ENCODE measurements around the gene ZFP91.

ZFP91 gene

DNA sequence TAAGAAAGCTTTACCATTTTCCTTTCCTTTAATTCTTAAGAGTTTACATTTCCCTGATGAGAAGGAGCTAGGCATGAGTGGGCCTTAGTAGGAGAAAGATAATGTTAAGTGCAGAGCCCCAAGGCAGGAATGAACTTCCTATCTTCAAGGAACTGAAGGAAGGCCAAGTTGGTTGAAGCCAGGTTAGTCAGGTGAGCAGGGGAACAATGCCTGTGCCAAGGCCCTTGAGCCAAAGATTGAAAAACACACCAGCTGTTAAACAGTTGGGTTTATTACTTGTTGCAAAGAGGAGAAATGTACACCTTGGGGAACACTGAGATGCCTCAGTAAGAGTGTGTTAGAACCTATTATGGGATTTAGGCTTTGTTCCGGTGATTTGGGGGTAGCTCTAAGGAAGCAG is 53.6 kb downstream of the ZFP91 start:
- no peak for DNase-seq

DNA sequence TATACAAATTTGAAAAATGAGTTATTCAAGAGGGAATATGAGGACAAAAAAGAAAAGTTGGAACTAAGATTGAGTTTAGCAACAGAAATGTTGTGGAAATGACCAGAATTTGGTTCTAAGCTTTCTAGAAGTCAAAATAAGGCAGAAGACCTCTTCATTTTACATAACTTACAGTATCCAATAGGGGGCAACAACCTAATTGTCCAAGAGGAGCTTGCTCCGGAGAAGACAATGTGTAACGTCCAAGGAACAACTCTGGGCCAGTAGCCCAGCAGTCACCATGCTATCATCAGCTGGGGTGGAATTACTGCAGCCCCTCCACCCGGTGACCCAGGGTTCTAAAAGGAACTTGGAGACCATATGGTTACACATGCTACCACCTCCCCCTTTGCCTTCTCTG is 57.7 kb downstream of the ZFP91 start:
- DNase-seq, result no peak

DNA sequence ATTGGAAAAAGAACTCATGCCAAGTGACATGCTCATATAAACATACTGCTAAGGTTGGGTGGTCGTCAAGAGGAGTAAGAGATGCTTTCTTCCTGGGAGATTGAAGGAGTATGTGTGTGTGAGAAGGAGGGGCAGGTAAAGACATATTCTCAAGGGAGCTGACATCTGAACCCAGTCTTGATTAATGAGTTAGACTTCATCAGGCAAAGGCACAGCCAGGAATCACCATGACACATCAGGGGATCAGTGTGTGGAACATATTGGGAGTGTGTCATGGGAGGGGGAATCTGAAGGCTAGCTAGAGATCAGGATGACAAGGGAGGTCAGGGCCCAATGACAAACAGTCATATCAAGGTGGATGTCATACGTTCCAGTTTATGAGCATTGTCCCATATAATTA is 58.5 kb downstream of the ZFP91 start:
- peak; percentile 31 for DNase-seq

DNA sequence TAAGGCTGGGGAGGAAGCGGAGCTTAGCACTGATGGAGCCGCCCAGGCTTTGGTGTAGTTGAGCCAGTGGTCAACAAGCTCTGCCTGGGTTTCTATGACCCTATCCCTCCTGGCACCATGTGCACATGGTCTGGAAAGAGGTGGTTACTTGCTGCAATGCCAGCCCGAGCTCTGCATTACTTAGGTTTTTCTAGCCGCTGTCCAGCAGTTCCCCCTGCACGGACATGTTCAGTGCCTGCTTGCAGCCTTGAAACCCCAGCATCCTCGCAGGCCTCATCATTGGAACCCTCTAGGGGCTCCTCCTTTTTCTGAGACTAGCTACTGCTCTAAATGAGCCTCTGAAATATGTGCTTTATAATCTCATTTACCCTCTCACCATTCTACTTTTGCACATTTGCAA is 60.2 kb downstream of the ZFP91 start:
- no peak for DNase-seq

DNA sequence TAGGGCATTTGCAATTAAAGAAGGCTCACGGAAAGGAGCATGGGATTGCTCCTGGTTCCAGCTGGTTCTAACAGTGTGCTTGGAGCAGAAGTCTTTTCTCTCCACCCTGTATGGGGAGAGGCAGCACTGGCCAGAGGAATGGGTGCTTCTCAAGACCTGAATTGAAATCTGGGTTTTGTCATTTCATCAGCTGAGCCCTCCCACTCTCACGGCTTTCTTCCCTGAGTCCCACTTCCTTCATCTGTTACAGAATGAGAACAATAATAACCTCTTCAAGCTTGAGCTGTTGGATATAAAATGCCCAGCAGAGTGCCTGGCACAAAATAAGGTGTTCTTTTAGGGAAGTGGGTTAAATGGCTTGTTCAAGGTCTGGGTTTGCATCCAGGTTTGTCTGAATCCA is 60.8 kb downstream of the ZFP91 start:
- DNase-seq, result no peak

DNA sequence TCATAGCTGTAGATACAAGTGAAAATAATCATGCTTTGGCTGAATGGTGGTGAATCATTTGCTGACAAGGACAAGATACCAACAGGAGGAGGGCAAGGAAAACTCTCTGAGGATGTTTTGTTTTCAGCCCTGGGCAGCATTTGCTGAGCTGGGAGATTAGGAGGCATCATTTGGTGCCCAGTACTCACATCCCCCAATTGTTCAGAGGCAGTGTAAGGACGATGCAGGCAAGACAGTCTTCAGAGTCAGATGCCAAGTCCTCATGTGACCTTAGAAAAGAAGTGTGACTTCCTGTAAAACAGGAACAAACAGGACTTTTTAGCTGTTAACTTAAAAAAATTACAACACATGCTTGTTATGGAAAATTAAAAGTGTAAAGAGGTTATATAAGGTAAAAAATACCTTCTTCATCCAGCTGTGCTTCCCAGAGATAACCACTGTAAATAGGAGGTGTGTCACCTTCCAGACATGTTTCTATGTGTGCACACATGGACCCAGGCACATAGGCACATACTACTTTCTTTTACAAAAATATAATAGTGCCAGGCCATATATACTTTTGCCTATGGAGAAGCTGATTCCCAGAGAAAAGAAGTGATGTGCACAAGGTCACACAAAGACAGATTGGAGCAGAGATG is 61.6 kb downstream of the ZFP91 start:
- peak; percentile 30 for DNase-seq

DNA sequence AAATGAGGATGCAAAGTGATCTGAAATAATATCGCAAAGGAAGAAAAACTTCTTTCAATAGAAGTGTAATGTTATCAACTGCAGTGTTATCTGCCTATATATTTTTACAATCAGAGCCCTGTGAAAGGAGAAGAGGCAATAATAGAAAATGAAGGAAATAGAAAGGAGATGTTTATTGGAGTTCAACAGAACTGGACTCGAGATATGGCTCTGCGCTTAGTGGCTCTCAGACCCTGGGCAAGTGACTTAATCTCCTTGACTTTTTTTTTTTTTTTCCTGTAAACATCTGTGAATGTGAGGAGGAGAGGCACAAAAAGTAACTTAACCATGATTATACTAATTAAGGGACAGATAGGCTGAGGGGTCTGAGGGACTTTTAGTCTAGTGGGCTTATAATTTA is 62.5 kb downstream of the ZFP91 start:
- no peak for DNase-seq

DNA sequence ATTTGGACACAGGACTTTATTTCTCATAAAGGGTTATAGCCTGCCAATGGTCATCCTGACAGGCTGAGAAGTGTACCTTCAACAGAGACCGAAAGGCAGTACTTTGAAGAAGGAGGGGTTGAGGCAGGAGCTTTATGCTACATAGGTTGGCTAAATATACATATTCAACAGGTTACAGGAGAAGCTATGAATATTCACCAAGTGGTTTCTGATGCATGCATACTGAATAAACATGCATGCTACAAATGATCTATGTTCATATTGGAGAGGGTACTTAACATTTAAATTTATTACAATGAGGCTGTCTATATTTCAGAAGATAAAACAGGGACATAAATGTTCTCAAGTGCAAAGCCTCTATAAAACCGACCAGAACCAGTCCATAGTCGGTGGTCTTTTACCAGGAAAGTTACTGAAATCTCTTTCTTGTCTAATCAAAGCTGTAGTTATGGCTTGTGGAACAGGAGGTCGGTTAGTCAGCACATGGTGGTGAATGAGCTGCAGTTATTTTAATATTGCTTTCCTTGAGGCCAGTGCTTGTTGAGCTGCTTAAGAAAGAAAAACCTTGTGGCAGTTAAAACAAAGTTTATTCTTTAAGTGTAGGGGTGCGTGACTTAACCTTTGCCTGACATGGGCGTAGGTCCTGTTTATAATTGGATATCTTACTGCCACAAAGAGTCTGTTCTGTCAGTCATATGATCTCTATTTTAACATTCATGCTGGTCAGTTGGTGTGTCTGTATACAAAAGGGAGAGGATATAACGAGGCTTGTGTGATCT is 63.1 kb downstream of the ZFP91 start:
- DNase-seq, result peak; percentile 2

DNA sequence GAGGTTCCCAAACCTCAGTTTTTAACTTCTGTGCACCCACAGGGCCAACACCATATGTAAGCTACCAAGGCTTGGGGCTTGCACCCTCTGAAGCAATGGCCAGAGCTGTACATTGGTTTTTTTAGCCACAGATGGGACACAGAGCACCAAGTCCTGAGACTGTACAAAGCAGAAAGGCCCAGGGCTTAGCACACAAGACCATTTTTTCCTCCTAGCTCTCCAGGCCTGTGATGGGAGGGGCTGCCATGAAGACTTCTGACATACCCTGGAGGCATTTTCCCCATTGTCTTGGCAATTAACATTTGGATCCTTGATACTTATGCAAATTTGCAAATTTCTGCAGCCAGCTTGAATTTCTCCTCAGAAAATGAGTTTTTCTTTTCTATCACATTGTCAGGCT is 67.0 kb downstream of the ZFP91 start:
- no peak for DNase-seq

DNA sequence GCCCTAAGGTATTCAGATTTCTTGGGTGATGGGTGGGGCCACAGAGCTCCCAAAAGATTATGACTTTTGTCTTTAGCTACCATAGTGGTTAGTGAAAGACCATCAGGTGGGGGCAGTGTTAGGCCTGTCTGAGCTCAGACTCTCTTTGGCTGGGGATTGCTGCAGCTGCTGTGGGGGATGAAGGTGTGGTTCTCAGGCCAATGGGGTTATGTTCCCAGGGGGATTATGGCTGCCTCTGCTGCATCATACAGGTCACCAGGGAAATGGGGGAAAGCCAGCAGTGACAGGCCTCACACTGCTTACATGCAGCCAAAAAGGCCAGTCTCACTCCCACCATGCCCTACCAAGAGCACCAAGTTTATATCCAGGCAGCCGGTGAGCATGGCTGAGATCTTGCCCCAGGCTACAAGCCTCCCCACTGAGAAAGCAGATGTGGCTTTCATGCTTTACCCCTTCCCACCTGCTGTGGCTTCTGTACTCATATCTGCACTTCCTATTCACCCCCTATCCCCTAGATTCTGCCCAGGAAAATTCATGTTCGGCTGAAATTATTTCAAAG is 68.4 kb downstream of the ZFP91 start:
- no peak for DNase-seq

DNA sequence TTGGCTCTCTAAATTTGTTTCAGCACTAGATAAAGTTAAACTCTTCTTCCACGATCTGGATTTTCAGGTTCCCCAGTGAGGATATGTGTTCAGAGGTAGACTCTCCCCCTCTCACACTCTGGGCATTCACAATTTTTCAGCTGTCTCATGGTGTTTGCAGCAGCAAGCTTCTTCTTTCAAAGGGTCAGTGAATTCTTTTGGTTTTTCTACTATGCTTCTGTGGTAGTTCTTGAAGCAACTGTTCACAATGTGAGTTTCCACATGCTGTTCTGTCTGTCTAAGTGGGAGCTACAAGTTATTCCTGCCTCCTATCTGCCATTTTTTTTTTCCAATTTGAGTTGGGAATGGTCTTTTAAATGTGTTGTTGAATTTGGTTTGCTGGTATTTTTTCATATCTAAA is 69.0 kb downstream of the ZFP91 start:
- no peak for DNase-seq

DNA sequence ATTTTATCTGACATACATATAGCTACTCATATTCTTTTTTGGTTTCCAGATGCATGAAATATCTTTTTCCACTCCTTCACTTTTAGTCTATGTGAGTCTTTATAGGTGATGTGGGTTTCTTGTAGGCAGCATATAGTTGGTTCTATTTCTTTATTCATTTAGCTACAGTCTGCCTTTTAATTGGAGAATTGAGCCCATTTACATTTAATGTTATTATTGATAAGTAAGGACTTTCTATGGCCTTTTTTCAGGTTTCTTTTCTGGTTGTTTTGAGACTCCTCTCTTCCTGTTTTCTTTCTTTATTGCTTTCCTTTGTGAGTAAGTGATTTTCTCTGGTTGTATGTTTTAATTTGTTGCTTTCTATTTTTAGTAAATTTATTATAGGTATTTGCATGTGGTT is 70.8 kb downstream of the ZFP91 start:
- no peak for DNase-seq

DNA sequence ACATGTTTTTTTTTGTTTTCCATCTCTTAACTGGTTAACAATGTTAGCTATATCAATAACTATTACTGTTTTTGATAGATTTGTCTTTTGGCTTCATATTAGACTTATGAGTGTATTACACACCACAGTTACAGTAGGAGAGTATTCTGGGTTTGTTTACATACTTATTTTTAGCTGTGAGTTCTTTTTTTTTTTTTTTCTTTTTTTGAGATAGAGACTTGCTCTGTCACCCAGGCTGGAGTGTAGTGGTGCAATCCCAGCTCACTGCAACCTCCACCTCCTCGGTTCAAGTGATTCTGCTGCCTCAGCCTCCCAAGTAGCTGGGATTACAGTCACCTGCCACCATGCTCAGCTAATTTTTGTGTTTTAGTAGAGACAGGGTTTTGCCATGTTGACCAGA is 71.6 kb downstream of the ZFP91 start:
- no peak for DNase-seq

DNA sequence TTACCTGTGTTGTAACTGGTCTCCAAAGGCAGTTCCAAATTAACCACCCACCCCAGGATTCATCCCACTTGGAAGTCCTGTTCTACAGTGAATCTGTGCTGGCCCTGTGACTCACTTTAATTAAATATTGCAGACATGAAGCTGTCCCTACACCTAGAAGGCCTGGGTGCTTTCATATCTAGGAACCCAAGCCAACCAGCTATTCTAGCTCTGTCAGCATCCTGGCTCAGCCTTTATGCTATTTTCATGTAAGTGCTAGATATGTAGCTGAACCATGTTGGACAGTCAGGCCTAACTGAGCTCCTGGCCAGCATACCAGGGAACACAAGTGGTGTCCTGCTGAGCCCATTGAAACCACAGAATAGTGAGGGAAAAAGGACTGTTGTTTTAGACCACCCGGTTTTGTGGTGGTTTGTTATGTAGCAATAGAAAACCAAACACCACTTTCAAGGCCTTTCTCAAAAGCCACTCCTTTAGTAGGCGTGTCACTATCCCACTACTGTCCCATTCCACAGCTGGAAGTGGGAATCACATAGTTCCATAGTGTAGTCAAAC is 73.9 kb downstream of the ZFP91 start:
- no peak for DNase-seq

DNA sequence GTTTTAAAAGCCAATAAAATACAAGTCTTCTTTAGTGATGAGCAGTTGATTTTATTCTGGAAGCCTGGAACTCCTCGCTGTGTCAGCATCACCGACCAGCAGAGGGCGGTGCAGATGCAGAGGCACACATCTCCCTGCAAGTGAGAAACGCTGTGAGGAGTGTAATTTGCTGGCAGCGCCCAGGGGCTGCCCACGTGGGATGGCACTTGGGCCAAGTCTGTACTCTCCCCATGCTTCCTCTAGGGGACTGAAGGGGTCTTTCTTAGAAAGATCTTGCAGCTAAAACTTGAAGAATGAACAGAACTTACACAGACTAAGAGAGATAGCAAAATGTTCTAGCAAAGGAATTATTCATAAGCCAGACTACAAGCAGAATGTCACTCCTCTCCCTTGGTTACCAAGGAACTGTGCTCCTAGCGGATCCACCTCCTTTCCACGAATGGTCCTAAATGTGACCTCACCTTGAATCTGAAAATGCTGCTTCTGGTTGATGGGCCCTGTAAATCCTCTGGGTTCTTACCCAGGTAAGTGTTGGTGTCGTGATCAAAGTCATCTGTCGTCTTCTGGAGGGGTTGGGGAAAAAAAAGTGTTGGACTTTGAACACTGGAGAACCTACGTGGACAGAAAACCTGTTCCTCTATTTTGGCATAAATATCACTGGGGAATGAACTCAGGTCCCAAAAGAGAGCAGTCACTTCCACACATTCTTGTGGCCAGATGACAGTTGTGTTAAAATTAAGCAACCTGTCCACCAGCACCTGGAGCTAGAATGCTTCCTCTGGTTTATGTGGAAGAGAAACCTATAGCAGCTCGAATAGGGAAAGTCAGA is 75.4 kb downstream of the ZFP91 start:
- DNase-seq, result peak; percentile 82

DNA sequence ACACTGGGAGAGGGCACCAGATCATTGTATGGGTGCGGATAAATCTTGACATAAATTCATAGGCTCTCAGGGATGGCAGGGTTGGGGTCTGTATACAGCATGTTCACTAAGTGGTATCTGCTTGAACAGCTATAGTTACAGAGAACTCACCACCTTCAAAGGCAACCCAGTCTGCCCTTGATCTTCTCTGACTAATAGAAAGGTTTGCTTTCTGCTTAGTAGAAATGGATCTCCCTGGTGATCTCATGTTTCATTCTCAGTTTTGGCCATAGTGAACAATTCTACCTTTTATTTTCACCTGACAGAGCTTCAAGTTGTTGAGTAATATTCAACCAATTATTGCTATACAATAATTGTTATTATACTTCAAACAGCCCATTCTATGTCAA is 76.0 kb downstream of the ZFP91 start:
- no peak for DNase-seq

DNA sequence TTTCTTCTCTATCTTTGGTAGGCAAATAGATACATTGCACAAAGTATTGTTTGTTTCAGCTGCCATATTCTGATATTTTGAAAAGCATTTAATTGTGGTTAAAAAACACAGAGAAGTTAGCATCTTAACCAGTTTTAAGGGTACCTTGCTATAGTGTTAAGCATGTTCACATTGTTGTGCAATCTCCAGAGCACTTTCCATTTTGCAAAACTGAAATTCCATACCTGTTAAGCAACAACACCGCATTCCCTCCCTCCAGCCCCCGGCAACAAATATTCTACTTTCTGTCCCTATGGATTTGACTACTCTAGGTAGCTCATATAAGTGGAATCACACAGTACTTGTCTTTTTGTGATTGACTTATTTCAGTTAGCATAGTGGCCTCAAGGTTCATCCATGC is 77.5 kb downstream of the ZFP91 start:
- no peak for DNase-seq

DNA sequence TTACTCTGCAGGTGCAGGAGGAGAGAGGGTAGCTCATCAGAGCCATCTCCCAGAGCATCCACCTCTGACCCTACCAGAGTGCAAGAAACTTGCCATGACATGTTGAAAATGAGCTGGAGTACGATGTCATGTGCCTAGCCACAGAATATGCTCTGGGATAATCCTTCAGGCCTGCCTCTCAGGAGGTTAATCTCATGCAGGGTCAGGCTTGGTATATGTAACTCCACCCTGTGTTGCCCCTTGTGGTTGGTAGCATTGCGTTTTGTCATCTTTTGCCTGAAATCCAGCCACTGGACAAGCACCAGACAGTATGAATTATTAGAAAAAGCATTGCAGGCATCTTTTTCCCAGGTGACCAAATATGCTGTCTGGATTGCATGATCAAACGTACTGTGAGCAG is 79.8 kb downstream of the ZFP91 start:
- DNase-seq, result no peak

DNA sequence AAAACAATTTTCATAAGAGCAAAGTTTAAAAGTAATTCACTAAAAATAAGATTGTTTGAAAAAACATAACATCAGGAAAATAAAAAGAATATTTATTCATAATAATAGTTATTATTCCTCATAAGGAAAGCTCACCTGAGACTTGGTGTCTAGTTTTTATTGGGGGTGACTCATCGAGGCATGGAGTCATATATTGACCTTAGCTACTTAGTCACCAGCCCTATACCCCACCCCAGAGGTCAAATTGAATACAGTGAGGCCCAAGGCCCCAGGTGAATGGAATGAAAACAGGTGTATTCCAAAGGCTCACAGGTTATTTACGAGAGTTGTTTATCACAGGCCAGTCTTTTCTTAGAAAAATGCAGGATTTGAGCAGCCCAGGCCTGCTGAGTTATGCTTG is 80.5 kb downstream of the ZFP91 start:
- no peak for DNase-seq

DNA sequence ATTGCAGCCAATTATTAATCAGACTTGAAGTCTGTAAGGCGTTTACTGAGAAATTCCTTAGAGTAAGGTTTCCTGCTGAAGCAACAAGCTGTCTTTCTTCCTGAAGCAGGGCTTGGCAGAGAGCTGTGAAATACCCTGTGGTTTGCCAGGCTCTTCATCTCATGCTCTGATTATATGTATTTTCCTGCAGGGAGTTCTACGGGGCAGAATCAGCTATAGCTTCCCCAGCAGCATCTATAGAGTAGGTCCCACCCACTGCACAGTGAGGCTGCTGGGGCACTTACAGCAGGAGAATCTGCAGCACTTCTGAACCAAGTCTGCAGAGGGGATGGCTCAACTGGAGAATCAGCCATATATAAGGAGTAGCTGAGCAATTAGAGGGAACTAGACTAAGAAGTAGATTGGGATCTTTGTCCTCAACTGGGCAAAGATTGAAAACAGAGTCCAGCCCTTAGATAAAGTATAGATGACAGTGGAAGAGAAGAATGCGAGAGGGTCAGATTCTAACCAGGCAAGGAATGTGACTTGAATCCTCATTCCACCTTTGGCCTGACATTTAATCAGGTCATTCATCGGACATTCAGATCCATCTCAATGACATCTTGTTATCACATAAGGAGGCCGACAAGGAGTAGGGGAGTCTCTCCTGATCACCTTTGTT is 81.2 kb downstream of the ZFP91 start:
- DNase-seq, result no peak

Measured in kidney glomerular epithelial cell (primary cell).